SHP77 (cell line): ENCODE results near the gene OAF.
A peak's percentile ranks its signal among the peaks of the same experiment; 100 is the strongest.

Source experiments
- DNase-seq, 2 experiments: peaks; one replicate each; lab custom pipeline; 2025; lab: John Stamatoyannopoulos, UW

OAF gene

DNA sequence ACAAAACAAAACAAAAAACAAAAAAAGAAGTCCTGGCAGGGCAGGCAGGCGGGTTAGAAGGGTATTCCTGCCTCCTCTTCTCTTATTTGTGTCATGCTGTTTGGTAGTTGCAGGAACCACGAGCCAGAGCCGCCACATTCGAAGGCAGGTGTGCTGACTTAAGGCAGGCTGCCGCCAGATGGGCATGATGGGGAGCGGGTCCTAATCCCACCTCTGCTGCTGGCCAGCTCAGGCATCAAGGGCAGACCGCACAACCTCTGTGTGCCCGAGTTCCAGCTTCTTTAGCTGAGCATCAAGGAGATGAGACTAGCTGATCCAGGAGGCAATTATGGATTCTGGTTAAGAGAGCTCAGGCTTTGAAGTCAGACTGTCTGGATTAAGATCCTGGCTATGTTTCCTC is 12.1 kb downstream of the OAF start:
- no peak for DNase-seq

GRCh38 chr11:120223793-120224192 is 13.0 kb downstream of the OAF start:
- no peak for DNase-seq

DNA sequence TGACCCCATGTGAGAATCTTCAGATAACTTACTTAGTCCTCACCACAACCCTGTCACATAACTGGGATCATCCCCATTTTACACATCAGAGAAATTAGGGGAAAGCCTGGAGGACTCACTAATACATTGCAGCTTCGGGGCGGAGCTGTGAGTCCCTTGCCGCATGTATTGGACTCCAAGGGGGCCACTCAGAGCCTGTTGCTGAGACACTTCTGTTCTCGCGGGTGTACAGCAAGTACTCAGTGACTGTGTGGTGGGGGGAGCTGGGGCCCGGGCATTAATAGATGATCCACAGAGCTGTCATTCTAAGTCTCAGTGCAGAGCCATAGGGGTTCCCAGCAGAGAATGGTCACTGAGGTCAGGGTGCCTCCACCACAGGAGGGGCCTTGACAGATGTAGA is 13.5 kb downstream of the OAF start:
- DNase-seq, result no peak

GRCh38 chr11:120224972-120225909 is 14.4 kb downstream of the OAF start:
- no peak for DNase-seq

DNA sequence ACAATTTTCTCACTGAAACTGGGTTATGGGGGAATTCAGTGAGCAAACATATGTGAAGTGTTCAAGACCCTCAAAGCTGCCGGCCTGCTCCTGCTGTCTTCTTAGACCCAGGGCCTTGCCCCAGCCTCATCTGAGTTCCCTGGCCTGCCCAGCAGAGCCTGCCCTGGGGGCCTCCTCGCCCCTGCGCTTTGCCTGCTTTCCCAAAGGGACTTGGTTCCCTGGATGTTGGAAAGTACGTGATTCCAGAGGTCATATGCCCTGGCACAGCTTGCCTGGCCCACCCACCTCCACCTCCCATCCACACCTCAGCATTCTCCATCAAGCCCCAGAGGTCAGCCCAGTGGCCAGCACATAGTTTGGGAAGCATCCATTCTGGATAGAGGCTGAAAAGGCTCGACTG is 15.4 kb downstream of the OAF start:
- no peak for DNase-seq

DNA sequence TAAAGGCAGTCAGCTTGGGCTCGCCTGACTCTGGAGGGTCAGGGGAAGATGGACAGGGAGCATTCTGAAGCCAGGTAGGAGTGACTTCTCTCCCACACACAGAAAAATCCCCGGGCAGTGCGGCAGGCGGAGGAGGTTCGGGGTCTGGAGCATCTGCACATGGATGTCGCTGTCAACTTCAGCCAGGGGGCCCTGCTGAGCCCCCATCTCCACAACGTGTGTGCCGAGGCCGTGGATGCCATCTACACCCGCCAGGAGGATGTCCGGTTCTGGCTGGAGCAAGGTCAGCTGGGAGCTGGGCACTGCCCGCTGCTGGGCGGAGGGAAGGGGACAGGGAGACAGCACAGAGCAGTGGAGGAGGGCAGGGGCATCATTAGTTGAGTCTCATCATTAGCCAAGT is 15.9 kb downstream of the OAF start:
- no peak for DNase-seq

DNA sequence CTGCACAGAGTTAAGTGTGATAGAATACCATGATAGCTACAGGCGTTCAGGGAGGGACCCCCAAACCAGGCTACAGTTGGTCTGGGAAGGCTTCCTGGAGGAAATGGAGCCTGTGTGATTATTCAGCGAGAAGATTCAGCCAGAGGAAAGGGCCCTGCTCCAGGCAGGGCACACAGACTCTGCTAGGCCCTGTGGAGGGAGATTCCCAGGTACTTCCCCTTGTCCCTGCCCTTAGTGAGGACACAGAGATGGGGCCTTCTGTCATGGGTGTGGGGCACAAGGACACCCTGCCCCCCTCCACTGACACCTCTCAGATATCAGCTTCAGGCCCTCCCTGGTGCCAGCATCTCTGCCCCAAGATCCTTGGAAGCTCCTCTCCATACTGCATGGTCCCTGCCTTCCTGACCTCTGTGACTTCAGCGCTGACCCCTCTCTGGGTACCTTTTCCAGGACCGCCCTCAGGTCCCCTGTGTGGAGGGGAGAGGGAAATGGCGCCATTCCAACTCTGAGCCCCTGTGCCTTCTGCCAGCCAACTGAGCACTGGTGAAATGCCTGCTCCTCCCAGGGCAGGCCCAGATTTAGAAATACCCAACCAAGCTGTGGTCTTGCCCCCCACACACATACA is 16.5 kb downstream of the OAF start:
- no peak for DNase-seq

DNA sequence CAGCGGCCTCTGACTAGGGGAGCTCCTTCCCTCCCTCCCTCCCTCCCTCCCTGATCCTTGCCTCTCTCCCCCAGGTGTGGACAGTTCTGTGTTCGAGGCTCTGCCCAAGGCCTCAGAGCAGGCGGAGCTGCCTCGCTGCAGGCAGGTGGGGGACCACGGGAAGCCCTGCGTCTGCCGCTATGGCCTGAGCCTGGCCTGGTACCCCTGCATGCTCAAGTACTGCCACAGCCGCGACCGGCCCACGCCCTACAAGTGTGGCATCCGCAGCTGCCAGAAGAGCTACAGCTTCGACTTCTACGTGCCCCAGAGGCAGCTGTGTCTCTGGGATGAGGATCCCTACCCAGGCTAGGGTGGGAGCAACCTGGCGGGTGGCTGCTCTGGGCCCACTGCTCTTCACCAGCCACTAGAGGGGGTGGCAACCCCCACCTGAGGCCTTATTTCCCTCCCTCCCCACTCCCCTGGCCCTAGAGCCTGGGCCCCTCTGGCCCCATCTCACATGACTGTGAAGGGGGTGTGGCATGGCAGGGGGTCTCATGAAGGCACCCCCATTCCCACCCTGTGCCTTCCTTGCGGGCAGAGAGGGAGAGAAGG is 18.1 kb downstream of the OAF start:
- DNase-seq, result no peak

DNA sequence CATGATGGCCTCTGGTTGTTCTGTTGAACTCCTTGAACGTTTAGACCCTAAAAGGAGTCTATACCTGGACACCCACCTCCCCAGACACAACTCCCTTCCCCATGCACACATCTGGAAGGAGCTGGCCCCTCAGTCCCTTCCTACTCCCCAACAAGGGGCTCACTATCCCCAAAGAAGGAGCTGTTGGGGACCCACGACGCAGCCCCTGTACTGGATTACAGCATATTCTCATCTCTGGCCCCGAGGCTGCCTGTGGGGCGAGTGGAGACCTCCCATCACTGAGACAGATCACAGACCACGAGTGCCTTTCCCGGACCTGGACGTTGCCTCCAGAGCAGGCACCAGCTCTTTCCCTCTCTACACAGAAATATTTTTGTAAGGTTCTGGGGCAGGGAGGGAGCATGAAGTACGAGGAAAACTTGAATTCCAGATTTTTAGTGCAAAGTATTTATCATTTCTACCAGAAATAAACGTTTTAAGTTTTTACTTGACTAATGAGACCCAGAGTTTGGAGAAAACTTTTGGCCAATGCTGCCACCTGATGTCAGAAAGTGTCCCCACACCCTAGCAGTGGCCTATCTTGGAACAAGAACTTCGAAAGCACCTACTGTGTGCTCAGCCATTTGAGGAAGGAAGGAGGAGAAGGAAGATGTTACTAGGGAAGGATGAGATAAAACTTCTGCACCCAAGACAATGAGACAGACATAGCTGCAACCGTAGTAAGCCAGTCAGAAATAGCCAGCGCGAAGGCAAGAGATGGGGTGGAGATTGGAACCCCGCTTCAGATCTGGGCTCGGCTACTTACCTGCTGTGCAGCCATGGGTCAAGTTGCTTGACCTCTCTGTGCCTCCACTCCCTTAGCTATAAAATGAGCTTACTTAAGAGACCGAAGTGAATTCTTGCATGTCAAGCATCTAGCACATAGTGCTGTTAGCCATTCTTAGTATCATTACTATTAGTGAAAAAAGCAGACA is 18.9 kb downstream of the OAF start:
- DNase-seq, result no peak

DNA sequence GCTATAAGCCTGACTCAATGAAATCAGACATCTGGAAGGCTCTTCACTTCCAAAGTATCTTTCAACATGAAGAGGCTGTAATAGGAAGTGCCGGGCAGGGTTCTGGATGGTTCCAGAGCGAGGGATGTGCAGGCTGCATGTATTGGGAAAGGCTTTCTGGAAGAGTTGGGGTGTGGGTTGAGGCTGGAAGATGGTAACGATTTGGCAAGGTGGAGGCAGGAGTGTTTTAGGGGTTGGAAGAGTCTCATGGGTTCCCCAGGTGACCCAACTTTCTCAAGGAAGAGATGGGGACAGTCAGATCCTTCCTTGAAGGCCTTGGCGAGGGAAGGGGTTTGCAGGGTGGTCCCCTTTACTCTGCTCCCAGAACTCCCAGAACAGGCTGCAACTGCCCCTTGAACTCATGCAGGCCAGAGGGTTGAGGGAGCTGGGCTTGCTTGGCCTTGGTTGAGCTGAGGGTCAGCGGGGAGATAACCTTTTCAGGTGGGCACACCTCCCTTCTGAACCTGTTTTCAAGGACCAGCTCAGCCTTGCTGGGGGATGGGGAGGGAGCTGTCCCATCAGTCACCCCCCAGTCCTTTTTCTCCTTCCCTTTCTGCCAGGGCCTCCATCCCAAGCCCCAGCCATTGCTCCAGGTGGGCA is 19.7 kb downstream of the OAF start:
- DNase-seq, result no peak

DNA sequence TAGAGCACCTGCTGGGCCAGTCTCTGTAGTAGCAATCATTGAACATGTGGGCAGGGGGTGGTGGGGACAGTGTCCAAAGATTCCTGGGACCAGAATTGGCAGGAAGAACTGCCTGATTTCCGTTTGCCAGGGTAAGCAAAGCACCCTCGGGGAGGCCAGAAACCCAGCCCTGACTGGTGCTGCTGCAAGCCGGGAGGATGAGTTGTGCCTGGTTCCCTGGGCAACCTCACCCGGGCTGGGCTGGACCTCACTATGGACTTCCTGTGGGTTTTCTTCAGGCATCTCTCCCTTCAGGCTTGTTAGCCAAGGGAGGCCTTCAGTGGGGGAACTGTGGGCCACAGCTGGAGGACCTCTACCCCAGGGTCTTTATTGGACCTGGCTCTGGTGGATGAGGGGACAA is 21.1 kb downstream of the OAF start:
- DNase-seq, result no peak

GRCh38 chr11:120233207-120233803 is 22.5 kb downstream of the OAF start:
- no peak for DNase-seq

GRCh38 chr11:120235024-120235628 is 24.3 kb downstream of the OAF start:
- DNase-seq, result peak; percentile 22 to 60

DNA sequence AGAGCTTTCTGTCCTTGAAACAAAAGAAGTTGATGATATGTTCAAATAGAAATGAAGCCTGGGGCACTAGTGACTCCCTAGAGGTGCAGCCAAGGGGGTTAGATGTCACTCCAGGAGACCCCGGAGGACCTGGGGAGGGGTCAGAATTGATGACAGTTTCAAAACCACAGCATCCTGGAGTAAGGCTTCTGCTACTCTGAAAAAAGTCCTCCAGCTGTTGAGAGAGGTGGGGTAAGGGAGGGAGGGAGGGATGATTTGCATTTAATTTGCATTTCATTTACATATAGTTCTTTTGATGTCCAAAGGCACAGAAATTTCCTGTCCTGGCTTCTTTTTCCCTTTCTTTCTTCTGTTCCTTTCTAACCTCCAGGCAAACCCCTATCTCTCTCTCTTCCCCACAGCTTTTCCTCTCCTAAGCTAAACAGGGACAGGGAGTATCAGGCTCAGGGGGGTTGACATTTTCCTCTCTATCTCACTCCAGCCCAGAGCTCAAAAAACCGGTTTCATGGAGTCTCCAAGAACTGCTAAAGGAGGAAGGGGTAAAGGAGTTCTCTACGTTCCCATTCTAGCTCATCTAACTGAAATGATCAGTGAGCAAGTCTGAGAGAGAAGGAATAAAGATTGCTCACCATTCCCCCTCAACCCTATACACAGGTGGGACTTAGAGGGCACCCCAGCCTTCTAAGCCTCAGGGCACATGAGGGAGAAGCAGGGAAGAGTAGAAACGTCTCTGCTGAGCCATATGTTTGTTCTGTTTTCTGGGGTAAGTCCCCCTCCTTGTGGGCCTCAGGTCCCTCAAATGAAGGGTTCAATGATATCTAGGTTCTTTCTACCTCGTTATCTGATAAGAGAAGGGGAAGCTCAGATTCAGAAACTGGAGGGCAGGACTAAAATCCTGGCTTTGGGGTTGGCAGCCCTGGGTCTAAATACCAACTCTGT is 25.6 kb downstream of the OAF start:
- no peak for DNase-seq

DNA sequence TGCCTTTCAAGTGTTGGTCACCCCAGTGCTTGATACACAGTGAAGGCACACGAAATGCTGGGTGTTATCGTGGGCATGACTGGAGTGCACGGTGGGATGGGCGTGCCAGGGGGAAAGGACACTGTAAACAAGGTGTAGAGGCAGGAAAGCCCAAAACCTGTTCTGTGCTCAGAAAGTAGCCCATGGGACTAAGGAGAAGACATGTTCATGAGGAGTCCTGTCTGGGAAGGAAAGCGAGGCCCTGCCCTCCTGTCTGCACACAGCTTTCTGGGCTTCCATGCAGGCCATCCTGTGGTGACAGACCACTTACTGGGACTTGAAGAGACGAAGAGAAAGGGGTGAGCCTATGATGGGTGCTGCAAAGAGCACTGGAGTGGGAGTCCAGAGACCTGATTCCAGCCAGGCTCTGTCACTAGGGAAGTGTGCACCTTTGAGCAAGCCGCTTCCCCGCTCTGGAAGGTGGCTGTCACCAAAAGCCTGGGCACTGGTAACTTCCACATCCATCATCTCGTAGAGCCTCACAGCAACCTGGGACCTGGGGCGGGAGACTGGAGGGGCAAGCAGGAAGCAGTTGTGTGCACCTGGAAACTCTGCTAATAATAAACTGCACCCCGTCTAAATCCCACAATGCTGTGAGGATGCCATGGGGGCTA is 28.3 kb downstream of the OAF start:
- DNase-seq, result no peak

- DNase-seq, result no peak
These were observed 29.1 kb downstream of the OAF start, which contains the start of gene POU2F3 for GRCh38 chr11:120239713-120240640. Gene POU2F3, plus strand, starts transcription at chr11:120240140. Its CDS starts 204 bp downstream, at chr11:120240344.

DNA sequence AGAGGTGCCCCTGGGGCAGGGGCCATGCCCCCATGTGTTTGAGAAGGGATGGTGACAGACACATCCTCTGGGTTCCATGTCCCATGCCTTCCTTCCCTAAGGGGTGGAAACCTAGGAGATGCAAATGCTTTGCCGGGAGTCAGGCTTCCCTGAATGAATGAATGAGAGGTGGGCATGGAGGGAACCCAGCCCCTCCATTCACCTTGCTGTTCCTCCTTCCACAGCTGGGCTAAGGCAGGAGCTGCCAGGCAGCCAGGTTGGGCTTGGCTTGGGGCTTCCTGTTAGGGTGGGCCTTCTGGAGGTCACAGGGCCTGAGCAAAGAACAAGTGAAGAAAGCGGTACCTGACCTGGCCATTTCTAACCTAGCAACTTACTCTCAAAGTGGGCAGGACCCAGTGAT is 30.0 kb downstream of the OAF start:
- DNase-seq, result no peak

DNA sequence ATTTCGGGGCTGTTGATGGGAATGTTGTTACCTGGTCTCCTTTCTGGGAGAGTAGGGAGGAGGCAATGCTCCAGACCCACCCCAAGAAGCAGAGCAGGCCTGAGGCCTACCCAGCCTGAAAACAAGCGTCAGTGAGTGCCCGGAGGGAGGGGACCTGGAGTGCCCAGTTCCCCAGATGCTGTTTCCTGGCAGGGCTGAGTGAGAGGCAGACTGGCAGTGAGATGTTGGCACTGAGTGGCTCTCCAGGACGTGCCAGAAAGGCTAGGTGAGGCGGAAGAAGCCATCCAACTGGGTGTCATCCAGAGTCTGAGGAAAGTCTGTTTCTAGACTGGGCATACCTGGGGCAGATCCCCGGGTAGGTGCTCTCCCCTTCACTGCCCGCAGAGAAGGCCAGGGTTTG is 30.4 kb downstream of the OAF start:
- no peak for DNase-seq
